NCI-H1694 treated with DMSO at 0.1 percent for 48 hours (cell line): ENCODE measurements around the gene CELF2.

Experiments
- DNase-seq: peaks from one replicate; lab custom pipeline; 2025; lab: John Stamatoyannopoulos, UW

The CELF2 gene

DNA sequence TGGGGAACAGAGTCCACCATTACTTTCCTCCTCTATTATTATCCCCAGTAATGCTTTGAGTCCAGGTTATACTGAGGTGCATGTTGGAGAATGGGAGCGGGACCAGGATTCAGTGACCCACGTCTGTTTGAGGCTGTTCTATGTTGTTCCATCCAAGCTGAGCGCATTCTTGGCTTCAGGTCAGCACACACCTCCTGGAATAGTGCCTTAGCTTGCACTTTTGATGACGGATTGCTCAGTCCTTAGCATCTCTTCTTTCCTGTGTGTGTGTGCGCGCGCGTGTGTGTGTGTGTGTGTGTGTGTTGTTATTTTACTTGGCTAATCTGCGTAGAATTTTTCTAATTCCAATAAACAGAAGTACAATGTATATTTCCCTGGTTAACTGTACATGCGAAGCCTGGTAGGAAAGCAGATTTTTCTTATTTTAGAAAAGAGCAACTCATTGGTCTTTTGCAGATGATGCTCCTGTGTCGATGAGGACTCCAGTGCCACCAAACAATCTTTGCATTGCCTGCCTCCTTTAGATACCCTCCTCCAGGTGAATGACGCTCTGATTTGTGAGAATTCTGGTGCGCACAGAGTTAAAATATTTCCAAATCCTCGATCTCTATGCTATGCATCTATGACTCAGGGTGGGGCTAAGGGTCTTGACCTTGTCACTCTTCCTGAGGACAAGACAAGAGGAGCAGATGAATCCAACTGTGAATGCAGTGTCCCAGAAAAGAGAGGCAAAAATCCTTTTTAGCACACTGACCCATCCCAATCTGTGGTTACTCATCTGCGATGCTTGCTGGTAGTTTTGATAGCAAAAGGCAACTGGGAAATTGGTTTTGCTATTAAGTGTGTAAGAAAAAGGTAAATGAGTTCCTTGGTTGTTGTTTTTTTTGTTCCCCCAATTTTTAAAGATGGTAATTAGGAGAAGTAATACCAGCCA is 13.3 kb upstream of the CELF2 start:
- no peak for DNase-seq

- no peak for DNase-seq
These were observed 11.8 kb upstream of the CELF2 start for GRCh38 chr10:11005725-11006427.

DNA sequence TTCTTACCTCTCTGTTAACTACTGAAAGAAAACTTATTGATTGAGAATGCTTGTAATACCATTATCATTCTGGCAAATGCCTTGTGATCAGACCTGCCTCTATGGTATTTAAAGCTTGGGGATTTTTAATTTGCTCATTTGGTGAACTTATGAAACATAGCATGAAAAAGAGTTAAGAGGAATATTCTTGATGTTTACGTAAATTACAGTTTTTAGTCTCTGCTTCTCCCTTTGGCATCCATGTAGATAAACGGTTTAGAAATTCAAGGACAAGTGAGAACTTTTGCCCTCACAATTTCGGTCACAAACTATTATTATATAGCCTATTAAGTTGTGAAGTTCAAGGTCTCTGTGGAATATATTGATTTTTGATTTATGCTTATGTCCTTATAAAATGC is 11.2 kb upstream of the CELF2 start:
- DNase-seq = no peak

DNA sequence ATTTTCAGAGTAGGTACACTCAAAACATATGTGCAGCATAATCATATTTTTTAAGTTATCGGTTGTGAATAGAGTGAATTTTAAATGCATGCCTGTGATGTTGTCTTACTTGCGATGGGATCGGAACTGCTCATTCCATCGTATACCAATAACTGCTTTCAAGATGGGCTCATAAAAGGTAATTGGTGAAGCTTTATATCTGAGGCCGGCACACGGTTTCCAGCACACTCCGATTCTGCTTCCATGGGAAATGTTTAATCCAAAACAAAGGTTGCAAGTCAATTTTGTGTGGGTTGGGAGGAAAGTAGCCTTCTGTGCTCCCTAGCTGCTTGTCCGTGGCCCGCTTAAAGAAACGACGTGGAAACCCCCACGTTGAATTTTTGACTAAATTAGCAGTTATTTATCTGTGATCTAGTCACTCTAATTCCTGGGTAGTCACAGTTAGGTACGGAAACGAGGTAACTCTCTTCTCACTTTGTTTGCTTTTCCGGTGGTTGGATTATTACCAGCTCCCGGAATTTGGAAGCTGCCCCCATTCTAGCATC is 10.1 kb upstream of the CELF2 start:
- no peak for DNase-seq

DNA sequence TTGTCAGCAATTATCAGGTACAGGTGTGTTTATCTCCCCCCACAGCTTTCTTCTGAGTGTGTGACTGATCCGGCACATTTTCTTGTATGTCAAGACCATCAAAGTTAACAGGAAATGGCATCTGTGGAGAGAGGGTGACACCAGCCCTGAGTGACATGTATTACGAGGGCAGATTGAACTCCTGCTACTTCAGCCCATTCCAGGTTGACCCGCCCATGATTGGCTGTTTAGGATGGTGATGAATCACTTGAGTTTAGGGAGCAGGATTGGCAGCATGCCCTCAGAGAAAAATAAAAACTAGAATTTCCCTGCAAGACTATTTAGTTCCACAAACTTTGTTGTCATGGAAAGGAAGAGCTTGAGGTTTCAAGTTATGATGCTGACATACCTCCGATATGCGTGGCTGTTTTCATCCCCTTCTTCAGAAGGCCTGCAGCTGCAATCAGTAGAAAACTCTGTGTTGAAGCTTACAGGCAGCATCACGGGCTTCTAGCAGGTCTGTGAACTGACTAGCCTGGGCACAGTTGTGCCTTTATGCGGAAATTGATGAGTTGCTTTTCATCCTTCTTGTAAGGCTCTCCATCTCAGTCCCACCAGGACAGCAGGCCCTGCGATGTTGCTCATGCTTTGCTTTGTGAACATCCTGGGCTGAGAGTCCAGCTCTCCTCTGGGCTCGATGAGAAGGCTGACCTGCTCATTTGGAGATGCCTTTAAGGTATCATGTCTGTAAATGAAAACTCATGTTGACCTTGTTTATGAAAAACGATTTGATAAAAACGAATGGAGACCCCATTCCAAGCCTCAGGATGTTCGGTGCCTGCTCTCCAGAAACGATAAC is 8.0 kb upstream of the CELF2 start:
- DNase-seq = no peak

GRCh38 chr10:11010582-11010981 is 7.1 kb upstream of the CELF2 start:
- no peak for DNase-seq

GRCh38 chr10:11011436-11011835 is 6.2 kb upstream of the CELF2 start:
- DNase-seq = no peak

GRCh38 chr10:11011984-11012383 is 5.7 kb upstream of the CELF2 start:
- no peak for DNase-seq

GRCh38 chr10:11012421-11013295 is 5.0 kb upstream of the CELF2 start:
- no peak for DNase-seq

DNA sequence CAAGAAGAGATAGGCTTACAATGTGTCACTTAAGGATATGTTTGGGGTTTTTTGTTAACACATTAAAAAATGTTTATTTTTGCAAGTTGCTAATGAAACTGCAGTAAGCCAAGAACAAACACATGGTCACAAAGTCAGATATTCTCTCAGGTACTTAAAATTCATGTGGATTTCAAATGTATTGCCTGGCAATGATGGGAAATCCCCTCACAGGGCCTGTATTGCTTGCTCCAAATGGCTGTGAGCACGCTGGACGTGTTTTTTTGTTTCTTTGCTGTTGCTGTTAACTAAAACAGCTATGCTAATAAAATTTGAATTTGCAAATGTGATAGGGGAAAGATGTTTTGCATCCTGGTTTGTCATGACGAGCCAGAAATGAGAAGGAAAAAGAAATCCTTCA is 3.8 kb upstream of the CELF2 start:
- no peak for DNase-seq

GRCh38 chr10:11014671-11015445 is 2.8 kb upstream of the CELF2 start:
- DNase-seq = no peak

DNA sequence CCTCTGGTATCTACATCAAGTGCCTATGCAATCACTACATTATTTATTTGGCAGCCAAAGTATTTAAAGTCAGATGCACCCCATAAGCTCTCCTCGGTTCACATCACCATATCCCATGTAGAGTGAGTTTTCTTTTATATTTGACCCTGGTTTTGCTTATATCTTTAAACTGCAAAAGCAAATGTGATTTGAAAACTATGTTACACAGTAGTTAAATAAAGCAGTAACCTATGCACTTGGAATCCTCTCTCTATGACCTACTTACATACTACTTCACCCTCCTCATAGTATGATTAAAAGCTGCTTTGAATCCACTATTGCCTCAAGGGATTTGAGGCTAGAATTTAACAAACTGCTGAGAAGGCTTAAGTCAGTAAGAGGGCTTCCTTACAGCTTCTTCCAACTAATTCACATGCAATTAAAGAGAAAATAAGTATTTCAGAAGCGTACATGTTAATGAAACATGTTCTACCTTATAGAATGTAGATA is 2.2 kb upstream of the CELF2 start:
- no peak for DNase-seq

GRCh38 chr10:11017000-11017569 is 587 bp upstream of the CELF2 start:
- no peak for DNase-seq

- DNase-seq = no peak
These were observed 765 bp downstream of the CELF2 start for GRCh38 chr10:11018432-11018841.

- DNase-seq = no peak
These were observed 1.4 kb downstream of the CELF2 start for GRCh38 chr10:11018855-11019631.

GRCh38 chr10:11019724-11020547 is 2.3 kb downstream of the CELF2 start:
- DNase-seq = no peak

- DNase-seq = no peak
These were observed 2.9 kb downstream of the CELF2 start for GRCh38 chr10:11020548-11020942.

DNA sequence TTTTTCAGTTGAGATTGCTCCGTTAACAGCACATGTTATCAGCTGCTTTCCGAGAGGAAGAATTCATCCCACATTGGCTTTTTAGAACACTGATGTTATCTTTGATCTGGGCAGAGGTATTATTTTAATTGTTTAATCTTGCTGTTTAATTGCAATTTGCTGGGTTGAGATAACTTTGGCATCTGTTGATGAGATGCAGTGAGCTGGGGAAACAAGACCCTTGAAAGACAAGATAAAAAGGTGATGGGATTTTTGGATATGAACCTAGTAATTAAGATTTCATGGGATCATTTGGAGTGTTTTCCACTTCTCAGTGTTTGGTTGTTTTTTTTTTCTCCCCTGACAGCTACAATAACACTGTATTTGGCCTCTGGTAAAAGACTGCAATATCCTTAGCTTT is 4.5 kb downstream of the CELF2 start:
- no peak for DNase-seq
